NCI-H2081 treated with DMSO at 0.1 percent for 48 hours (cell line): Measurements from ENCODE around the gene MCRS1.
A peak's percentile ranks its signal among the peaks of the same experiment; 100 is the strongest.
"Not testable (repeated sequence)": the region's sequence is repeated elsewhere in the genome, so short reads cannot be mapped to it uniquely, and the experiment has no call there.

ENCODE experiments used
- DNase-seq: peaks from one replicate; lab custom pipeline; 2025; lab: John Stamatoyannopoulos, UW

Gene MCRS1

GRCh38 chr12:49567611-49568441 lies at the start of gene MCRS1:
TSS of gene MCRS1 (minus strand) at chr12:49568142. CDS start at chr12:49566731, 1,411 bp downstream.
- DNase-seq, result peak; percentile 60

GRCh38 chr12:49616533-49617219 lies 48.7 kb upstream of the MCRS1 start:
- DNase-seq, result no peak

- no peak for DNase-seq
Measured at GRCh38 chr12:49615725-49616124, 47.8 kb upstream of the MCRS1 start.

GRCh38 chr12:49612210-49612609 lies 44.3 kb upstream of the MCRS1 start:
- DNase-seq, result no peak

- not testable (repeated sequence) for DNase-seq
Measured at GRCh38 chr12:49610785-49611184, 42.8 kb upstream of the MCRS1 start.

GRCh38 chr12:49609875-49610154 lies 41.9 kb upstream of the MCRS1 start:
- DNase-seq, result no peak

GRCh38 chr12:49609059-49609874 lies 41.3 kb upstream of the MCRS1 start:
- DNase-seq, result no peak

- DNase-seq, result not testable (repeated sequence)
Measured at GRCh38 chr12:49605539-49605938, 37.6 kb upstream of the MCRS1 start, which contains the start of gene FAM186B. TSS of gene FAM186B (minus strand) at chr12:49605639. CDS start at chr12:49605477, 162 bp downstream.

GRCh38 chr12:49604856-49605255 lies 36.9 kb upstream of the MCRS1 start:
- no peak for DNase-seq

- DNase-seq, result no peak
Measured at GRCh38 chr12:49603721-49604120, 35.8 kb upstream of the MCRS1 start.

- DNase-seq, result no peak
Measured at GRCh38 chr12:49599961-49600360, 32.0 kb upstream of the MCRS1 start.

- no peak for DNase-seq
Measured at GRCh38 chr12:49598527-49598926, 30.6 kb upstream of the MCRS1 start.

- no peak for DNase-seq
Measured at GRCh38 chr12:49588721-49589516, 21.0 kb upstream of the MCRS1 start.

- no peak for DNase-seq
Measured at GRCh38 chr12:49588281-49588680, 20.3 kb upstream of the MCRS1 start.

- DNase-seq, result no peak
Measured at GRCh38 chr12:49587174-49587908, 19.4 kb upstream of the MCRS1 start.

GRCh38 chr12:49585477-49586459 lies 17.8 kb upstream of the MCRS1 start:
- DNase-seq, result no peak

GRCh38 chr12:49584591-49584990 lies 16.6 kb upstream of the MCRS1 start:
- no peak for DNase-seq

GRCh38 chr12:49583366-49584094 lies 15.6 kb upstream of the MCRS1 start:
- no peak for DNase-seq

- DNase-seq, result no peak
Measured at GRCh38 chr12:49582850-49583249, 14.9 kb upstream of the MCRS1 start.
